H1 (cell line): ENCODE results near the gene ZNF57. TPM values are rescaled to one million over a fixed set of nuclear protein-coding genes. Genes with fewer than 3 reads are reported as not detected.

Experiments used
- GTF2F1 ChIP-seq: IDR thresholded peaks from 2 replicates; pipeline ENCODE4 v1.6.1; 2012; ENCODE audit warnings: low read depth, low read length, improper control_type of control experiment, borderline replicate concordance
- SIX5 ChIP-seq: IDR thresholded peaks from 2 replicates; pipeline ENCODE4 v1.6.1; 2011; ENCODE audit warnings: mild to moderate bottlenecking, low read depth, low read length
- polyA plus RNA-seq, 7 experiments: library from polyadenylated mRNA; depleted of rRNA in 3 of 7; stranded (reverse) in 5 of 7; unstranded in 2 of 7; fragments of >200 nt in 5 of 7; fragments of 200-250 nt in 2 of 7; gene quantifications; 1 replicate in 5 of 7; 2 replicates in 1 of 7; 4 replicates in 1 of 7; pipeline versions ENCODE4 v1.2.1 to v1.2.3, GENCODE V29; 2011 to 2013; ENCODE audit warnings: missing spikeins in 2 of 7, mixed read lengths in 2 of 7
- total RNA-seq: library from RNA; stranded (reverse); fragmentation: NEBNext Ultra II Directional; extraction: Animal tissue kit (Norgen Biotek cat#: 25700); gene quantifications from 2 replicates; pipeline ENCODE4 v1.2.1, GENCODE V29; 2021

ZNF57 gene
- total and polyA plus RNA-seq, 2 of the 8 experiments (the other 6 are each of a cell fraction or from before 2014, with no cell fraction given), result 4.9 to 8.9 TPM

- no peak for TF ChIP-seq GTF2F1
- no peak for TF ChIP-seq SIX5
- TF ChIP-seq, all 59 proteins: peak for 0
Observed at GRCh38 chr19:2896694-2897093, 4.0 kb upstream of the ZNF57 start (continued).
